GM23248 (cell line): ENCODE measurements around the gene SCML1. TPM values are rescaled to one million over a fixed set of nuclear protein-coding genes. Genes with fewer than 3 reads are reported as not detected.
"Not testable (repeated sequence)": the region's sequence is repeated elsewhere in the genome, so short reads cannot be mapped to it uniquely, and the experiment has no call there.

ENCODE experiments used
- DNase-seq: peaks from one replicate; pipeline ENCODE4 v3.0.0-alpha.2; 2015
- H2AFZ ChIP-seq: fragments of 200-600 bp; sonication (generic); 2 replicates; pipeline ENCODE4 v1.6.1; 2016; ENCODE audit warnings: antibody characterized with exemption
- H3F3A ChIP-seq: fragments of 200-600 bp; sonication (generic); 2 replicates; pipeline ENCODE4 v1.6.1; 2016; ENCODE audit warnings: mild to moderate bottlenecking, antibody characterized with exemption, mixed run types; ENCODE audit not compliant: insufficient read depth
- H3K27ac ChIP-seq: fragments of 200-600 bp; sonication (generic); 2 replicates; pipeline ENCODE4 v1.5.1; 2016; ENCODE audit warnings: mild to moderate bottlenecking
- H3K27me3 ChIP-seq: fragments of 200-600 bp; sonication (generic); replicated peaks from 2 replicates; pipeline ENCODE4 v1.6.1; 2016; ENCODE audit warnings: mild to moderate bottlenecking; ENCODE audit not compliant: insufficient read depth
- H3K36me3 ChIP-seq: fragments of 200-600 bp; sonication (generic); 2 replicates; pipeline ENCODE4 v1.6.1; 2016; ENCODE audit warnings: low read depth, mild to moderate bottlenecking
- H3K4me1 ChIP-seq: fragments of 200-600 bp; sonication (generic); 2 replicates; pipeline ENCODE4 v1.6.1; 2016; ENCODE audit warnings: mild to moderate bottlenecking; ENCODE audit not compliant: insufficient read depth
- H3K4me2 ChIP-seq: fragments of 200-600 bp; sonication (generic); one replicate; pipeline ENCODE4 v1.6.1; 2016; ENCODE audit warnings: mild to moderate bottlenecking; ENCODE audit not compliant: unreplicated experiment
- H3K4me3 ChIP-seq: fragments of 200-600 bp; sonication (generic); 2 replicates; pipeline ENCODE4 v1.5.1; 2016; ENCODE audit warnings: mild to moderate bottlenecking
- H3K79me2 ChIP-seq: fragments of 200-600 bp; sonication (generic); 2 replicates; pipeline ENCODE4 v1.6.1; 2016; ENCODE audit warnings: mild to moderate bottlenecking; ENCODE audit not compliant: insufficient read depth
- H3K9ac ChIP-seq: fragments of 200-600 bp; sonication (generic); 2 replicates; pipeline ENCODE4 v1.6.1; 2016; ENCODE audit warnings: mild to moderate bottlenecking
- H3K9me2 ChIP-seq: fragments of 200-600 bp; sonication (generic); 2 replicates; pipeline ENCODE4 v1.6.1; 2016; ENCODE audit warnings: mixed run types, mild to moderate bottlenecking, moderate library complexity; ENCODE audit not compliant: insufficient read depth
- H3K9me3 ChIP-seq: fragments of 200-600 bp; sonication (generic); one replicate; pipeline ENCODE4 v1.6.1; 2017; ENCODE audit warnings: low read depth
- H4K20me1 ChIP-seq: fragments of 200-600 bp; sonication (generic); 2 replicates; pipeline ENCODE4 v1.6.0; 2016; ENCODE audit not compliant: insufficient read depth
- EZH2 ChIP-seq: fragments of 200-600 bp; sonication (generic); IDR thresholded peaks from 2 replicates; pipeline ENCODE4 v1.6.1; 2018; ENCODE audit warnings: antibody characterized with exemption, mild to moderate bottlenecking; ENCODE audit not compliant: insufficient read depth, poor library complexity, severe bottlenecking
- EZH2phosphoT487 ChIP-seq: fragments of 200-600 bp; sonication (generic); IDR thresholded peaks from 2 replicates; pipeline ENCODE4 v1.6.1; 2018; ENCODE audit warnings: antibody characterized with exemption, moderate library complexity, mild to moderate bottlenecking, low read depth; ENCODE audit not compliant: insufficient read depth
- WGBS, 2 experiments: methylation state at CpG; one replicate each; pipeline ENCODE4 v1.1.6; 2015 to 2017; ENCODE audit warnings: low lambda C conversion rate in 2 of 2, low coverage in 1 of 2; ENCODE audit errors: missing lambda C conversion rate in 2 of 2; 5-methylcytosine and 5-hydroxymethylcytosine counted together
- in situ Hi-C: fragments of 300-500 bp; cut with MboI; formaldehyde crosslinking; loops from 2 replicates; pipeline ENCODE4 v1.15.0; 2020
- polyA plus RNA-seq: library from polyadenylated mRNA; unstranded; fragments of >200 nt; fragmentation: Nextera tagmentation; extraction: Ambion mirVana; gene quantifications from 2 replicates; pipeline ENCODE4 v1.2.1, GENCODE V29; 2016
- total RNA-seq: library from RNA; depleted of rRNA; stranded (reverse); fragments of >200 nt; shearing (Covaris generic); gene quantifications from 2 replicates; pipeline ENCODE4 v1.2.3, GENCODE V29; 2014

The SCML1 gene
- total and polyA plus RNA-seq, 2 experiments from 2014 or later, result 7.5 to 10.0 TPM

GRCh38 chrX:17778997-17779396 lies 41.7 kb downstream of the SCML1 start:
- Histone ChIP-seq H3K27me3 (no peaks in the 10 kb centered on the region), H2AFZ (no peak overlapping the region), H3K4me2 (no peak overlapping the region), H3K9me2 (no peaks in the 10 kb centered on the region), H3K4me1 (no peaks in the 10 kb centered on the region), H3F3A (no peaks in the 10 kb centered on the region), H3K36me3 (no peaks in the 10 kb centered on the region), H3K79me2 (no peaks in the 10 kb centered on the region), H3K4me3 (no peak overlapping the region), H4K20me1 (no peaks in the 10 kb centered on the region), H3K27ac (no peak overlapping the region), H3K9ac (no peak overlapping the region), H3K9me3 (no peaks in the 10 kb centered on the region)
- no peak for TF ChIP-seq EZH2
- TF ChIP-seq EZH2phosphoT487, result no peak
- no peak for DNase-seq
- in situ Hi-C loops, result no loop called here
- WGBS, 2 experiments, result 84 to 92% methylated on average over 2 of the region's 2 CpGs

- Histone ChIP-seq H3K36me3 (no peaks in the 10 kb centered on the region), H2AFZ (no peak overlapping the region), H3F3A (no peaks in the 10 kb centered on the region), H3K4me2 (no peak overlapping the region), H3K9me3 (no peaks in the 10 kb centered on the region), H3K79me2 (no peaks in the 10 kb centered on the region), H4K20me1 (no peaks in the 10 kb centered on the region), H3K27me3 (no peaks in the 10 kb centered on the region), H3K9ac (no peak overlapping the region), H3K4me1 (no peaks in the 10 kb centered on the region), H3K27ac (no peak overlapping the region), H3K4me3 (no peak overlapping the region), H3K9me2 (no peaks in the 10 kb centered on the region)
- in situ Hi-C loops, result no loop called here
- TF ChIP-seq EZH2 (no peak), EZH2phosphoT487 (no peak)
- WGBS, 2 experiments, result 45 to 54% methylated on average over 4 of the region's 4 CpGs
- DNase-seq, result no peak
Measured at GRCh38 chrX:17779434-17779833, 42.1 kb downstream of the SCML1 start.

GRCh38 chrX:17786554-17787347 lies 49.5 kb downstream of the SCML1 start:
- H3K27me3 ChIP-seq, H4K20me1 ChIP-seq, H3K9me2 ChIP-seq, H3K27ac ChIP-seq, H3K36me3 ChIP-seq, in situ Hi-C loops, H3K9me3 ChIP-seq, H3K4me1 ChIP-seq, H3K9ac ChIP-seq, H3F3A ChIP-seq, H2AFZ ChIP-seq, DNase-seq, H3K4me3 ChIP-seq, H3K4me2 ChIP-seq, H3K79me2 ChIP-seq: not testable (repeated sequence)
- 74 to 79% methylated on average over 6 to 13 of the region's 31 CpGs for WGBS, 2 experiments

GRCh38 chrX:17787557-17787956 lies 50.3 kb downstream of the SCML1 start:
- Histone ChIP-seq H3K4me2 (no peak overlapping the region), H3K36me3 (no peaks in the 10 kb centered on the region), H3K9me3 (no peaks in the 10 kb centered on the region), H3K27ac (no peak overlapping the region), H3K4me3 (no peak overlapping the region), H3K27me3 (no peaks in the 10 kb centered on the region), H4K20me1 (no peaks in the 10 kb centered on the region), H2AFZ (no peak overlapping the region), H3F3A (no peaks in the 10 kb centered on the region), H3K79me2 (no peaks in the 10 kb centered on the region), H3K4me1 (no peaks in the 10 kb centered on the region), H3K9me2 (no peaks in the 10 kb centered on the region), H3K9ac (no peak overlapping the region)
- WGBS, 2 experiments, result 75 to 84% methylated on average over 9 to 10 of the region's 11 CpGs
- TF ChIP-seq EZH2phosphoT487 (no peak), EZH2 (no peak)
- in situ Hi-C loops, result no loop called here
- DNase-seq, result no peak

- 0% methylated on average over 2 to 4 of the region's 4 CpGs for WGBS, 2 experiments
- no peak overlapping the region for H3K9ac ChIP-seq
- no peaks in the 10 kb centered on the region for H3K9me2 ChIP-seq
- H4K20me1 ChIP-seq, result no peaks in the 10 kb centered on the region
- in situ Hi-C loops, result no loop called here
- H3F3A ChIP-seq, result no peaks in the 10 kb centered on the region
- no peak overlapping the region for H3K27ac ChIP-seq
- no peak overlapping the region for H3K4me3 ChIP-seq
- H3K9me3 ChIP-seq, result no peaks in the 10 kb centered on the region
- H3K4me1 ChIP-seq, result no peaks in the 10 kb centered on the region
- no peaks in the 10 kb centered on the region for H3K27me3 ChIP-seq
- no peak for TF ChIP-seq EZH2
- TF ChIP-seq EZH2phosphoT487, result no peak
- no peaks in the 10 kb centered on the region for H3K36me3 ChIP-seq
- peak; percentile 40 for DNase-seq
- H3K4me2 ChIP-seq, result no peak overlapping the region
- no peaks in the 10 kb centered on the region for H3K79me2 ChIP-seq
- H2AFZ ChIP-seq, result no peak overlapping the region
Measured at GRCh38 chrX:17788439-17788838, 51.1 kb downstream of the SCML1 start.
